Measurements from ENCODE around the gene ZDBF2.

ZDBF2 gene

DNA sequence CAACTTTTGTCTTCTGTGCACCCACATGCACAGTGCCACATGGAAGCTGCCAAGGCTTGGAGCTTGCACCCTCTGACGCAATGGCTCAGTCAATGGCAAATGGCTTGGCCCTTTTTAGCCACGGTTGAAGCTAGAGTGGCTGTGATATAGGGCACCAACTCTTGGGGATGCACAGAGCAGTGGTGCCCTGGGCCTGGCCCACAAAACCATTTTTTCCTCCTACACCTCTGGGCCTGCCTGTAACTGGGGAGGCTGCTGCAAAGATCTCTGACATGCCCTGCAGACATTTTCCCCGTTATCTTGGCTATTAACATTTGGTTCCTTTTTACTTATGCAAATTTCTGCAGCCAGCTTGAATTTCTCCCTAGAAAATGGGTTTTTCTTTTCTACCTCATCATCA lies 74.9 kb downstream of the ZDBF2 start:
- H2BK120ac ChIP-seq (ENCODE audit: low read depth, low read length) = no peak overlapping the region
- H3K27me3 ChIP-seq (ENCODE audit: control insufficient read depth in 3 of 3, insufficient read depth in 3 of 3, low read depth in 1 of 3, low read length in 3 of 3) = no peaks in the 10 kb centered on the region
- no peak overlapping the region for H3K18ac ChIP-seq (ENCODE audit: low read length)
- DNase-seq (ENCODE audit: low spot score) = no peak
- WGBS, 2 donors (ENCODE audit: extremely low coverage in 2 of 2, insufficient read length in 2 of 2, insufficient replicate concordance in 1 of 2) = no CpG with 5 or more reads among the region's 3 CpGs
- H3K4ac ChIP-seq (ENCODE audit: low read length) = no peak overlapping the region
- no peak overlapping the region for H3K23ac ChIP-seq (ENCODE audit: low read depth, low read length, poor library complexity)
- H3K36me3 ChIP-seq (replicated peaks in 1 of 2; ENCODE audit: control insufficient read depth in 2 of 2, insufficient read depth in 2 of 2, low read length in 2 of 2) = no peaks in the 10 kb centered on the region
- no peak overlapping the region for H2BK12ac ChIP-seq (ENCODE audit: low read length)
- no peak overlapping the region for H2BK5ac ChIP-seq (ENCODE audit: low read length)
- H3K9me3 ChIP-seq (replicated peaks in 1 of 2; ENCODE audit: control insufficient read depth in 2 of 2, insufficient read depth in 1 of 2, low read depth in 1 of 2, low read length in 2 of 2) = peaks cover 4 to 6% of the 10 kb centered on the region in 2 donors
- no peak overlapping the region for H4K91ac ChIP-seq (ENCODE audit: low read depth, low read length, poor library complexity)
- H3K4me3 ChIP-seq (ENCODE audit: low read length in 2 of 2) = no peak overlapping the region
- H3K4me1 ChIP-seq (ENCODE audit: control insufficient read depth in 2 of 2, insufficient read depth in 1 of 2, low read depth in 1 of 2, low read length in 2 of 2) = no peaks in the 10 kb centered on the region
- H3K27ac ChIP-seq (replicated peaks; ENCODE audit: low read length) = no peak overlapping the region
- H3K14ac ChIP-seq (ENCODE audit: low read length) = no peak overlapping the region
- no peak overlapping the region for H4K8ac ChIP-seq (ENCODE audit: low read depth, low read length)
- H2AK5ac ChIP-seq (ENCODE audit: low read depth, low read length) = no peak overlapping the region
- H3K9ac ChIP-seq (ENCODE audit: low read depth, low read length, poor library complexity) = no peak overlapping the region
- no peak overlapping the region for H2AFZ ChIP-seq (ENCODE audit: low read length)
- H2BK15ac ChIP-seq (ENCODE audit: low read length) = no peak overlapping the region
- no peaks in the 10 kb centered on the region for H3K79me1 ChIP-seq (ENCODE audit: low read depth, low read length)
- no peak overlapping the region for H3K4me2 ChIP-seq (ENCODE audit: insufficient read depth, low read length, poor library complexity, severe bottlenecking)

DNA sequence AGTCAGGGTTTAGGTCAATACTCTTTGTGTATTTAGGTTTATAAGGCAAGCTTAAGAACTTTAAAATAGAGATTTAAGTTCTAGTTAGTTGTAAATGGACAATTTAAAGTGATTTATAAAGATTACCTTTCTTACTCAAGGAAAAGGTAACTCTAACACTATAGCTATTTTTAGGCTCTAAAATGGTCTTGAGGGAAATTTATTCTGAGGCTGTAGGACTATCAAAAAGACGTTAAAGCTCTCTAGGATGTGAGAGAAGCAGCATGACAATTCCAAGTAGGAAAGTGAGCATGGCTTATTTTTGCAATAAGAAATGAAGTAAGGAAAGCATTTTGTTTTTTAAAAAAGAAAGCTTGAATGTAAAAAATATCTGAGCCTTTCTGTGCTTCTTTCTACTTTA lies 78.1 kb downstream of the ZDBF2 start:
- Histone ChIP-seq H2BK12ac (ENCODE audit: low read length) (no peak overlapping the region), H3K9ac (ENCODE audit: low read depth, low read length, poor library complexity) (no peak overlapping the region), H3K27ac (replicated peaks; ENCODE audit: low read length) (no peak overlapping the region), H2BK15ac (ENCODE audit: low read length) (no peak overlapping the region), H4K91ac (ENCODE audit: low read depth, low read length, poor library complexity) (no peak overlapping the region), H3K9me3 (replicated peaks in 1 of 2; ENCODE audit: control insufficient read depth in 2 of 2, insufficient read depth in 1 of 2, low read depth in 1 of 2, low read length in 2 of 2) (peaks cover 2 to 4% of the 10 kb centered on the region in 2 donors), H2BK120ac (ENCODE audit: low read depth, low read length) (no peak overlapping the region), H3K18ac (ENCODE audit: low read length) (no peak overlapping the region), H2AK5ac (ENCODE audit: low read depth, low read length) (no peak overlapping the region), H3K27me3 (ENCODE audit: control insufficient read depth in 3 of 3, insufficient read depth in 3 of 3, low read depth in 1 of 3, low read length in 3 of 3) (no peaks in the 10 kb centered on the region), H3K4me3 (ENCODE audit: low read length in 2 of 2) (no peak overlapping the region), H4K8ac (ENCODE audit: low read depth, low read length) (no peak overlapping the region), H3K79me1 (ENCODE audit: low read depth, low read length) (no peaks in the 10 kb centered on the region), H3K14ac (ENCODE audit: low read length) (no peak overlapping the region), H3K4ac (ENCODE audit: low read length) (no peak overlapping the region), H3K4me2 (ENCODE audit: insufficient read depth, low read length, poor library complexity, severe bottlenecking) (no peak overlapping the region), H3K4me1 (ENCODE audit: control insufficient read depth in 2 of 2, insufficient read depth in 1 of 2, low read depth in 1 of 2, low read length in 2 of 2) (no peaks in the 10 kb centered on the region), H2AFZ (ENCODE audit: low read length) (no peak overlapping the region), H2BK5ac (ENCODE audit: low read length) (no peak overlapping the region), H3K23ac (ENCODE audit: low read depth, low read length, poor library complexity) (no peak overlapping the region), H3K36me3 (replicated peaks in 1 of 2; ENCODE audit: control insufficient read depth in 2 of 2, insufficient read depth in 2 of 2, low read length in 2 of 2) (no peaks in the 10 kb centered on the region)
- no peak for DNase-seq (ENCODE audit: low spot score)
- WGBS, 2 donors (ENCODE audit: extremely low coverage in 2 of 2, insufficient read length in 2 of 2, insufficient replicate concordance in 1 of 2) = no CpG with 5 or more reads among the region's 1 CpG

DNA sequence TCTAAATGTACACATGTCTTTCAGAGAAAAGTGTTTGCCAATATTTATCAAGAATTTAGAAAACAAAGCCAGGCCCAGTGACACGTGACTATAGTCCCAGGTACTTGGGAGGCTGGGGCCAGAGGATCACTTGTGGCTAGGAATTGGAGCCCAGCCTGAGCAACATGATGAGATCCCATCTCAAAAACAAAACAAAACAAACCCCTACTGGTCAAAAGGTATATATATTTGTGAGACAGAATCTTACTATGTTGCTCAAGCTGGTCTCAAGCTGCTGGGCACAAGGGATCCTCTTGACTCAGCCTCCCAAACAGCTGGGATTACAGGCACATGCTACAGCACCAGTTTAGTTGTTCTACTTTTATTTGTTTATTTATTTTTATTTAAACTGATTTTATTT lies 79.2 kb downstream of the ZDBF2 start:
- H3K9ac ChIP-seq (ENCODE audit: low read depth, low read length, poor library complexity) = no peak overlapping the region
- no peak overlapping the region for H2BK5ac ChIP-seq (ENCODE audit: low read length)
- no peak overlapping the region for H3K4ac ChIP-seq (ENCODE audit: low read length)
- no peak overlapping the region for H4K91ac ChIP-seq (ENCODE audit: low read depth, low read length, poor library complexity)
- H3K14ac ChIP-seq (ENCODE audit: low read length) = no peak overlapping the region
- H3K4me2 ChIP-seq (ENCODE audit: insufficient read depth, low read length, poor library complexity, severe bottlenecking) = no peak overlapping the region
- no peaks in the 10 kb centered on the region for H3K27me3 ChIP-seq (ENCODE audit: control insufficient read depth in 3 of 3, insufficient read depth in 3 of 3, low read depth in 1 of 3, low read length in 3 of 3)
- WGBS, 2 donors (ENCODE audit: extremely low coverage in 2 of 2, insufficient read length in 2 of 2, insufficient replicate concordance in 1 of 2) = no CpG with 5 or more reads among the region's 1 CpG
- H2BK12ac ChIP-seq (ENCODE audit: low read length) = no peak overlapping the region
- H2AFZ ChIP-seq (ENCODE audit: low read length) = no peak overlapping the region
- H3K27ac ChIP-seq (replicated peaks; ENCODE audit: low read length) = no peak overlapping the region
- no peaks in the 10 kb centered on the region for H3K36me3 ChIP-seq (replicated peaks in 1 of 2; ENCODE audit: control insufficient read depth in 2 of 2, insufficient read depth in 2 of 2, low read length in 2 of 2)
- H3K23ac ChIP-seq (ENCODE audit: low read depth, low read length, poor library complexity) = no peak overlapping the region
- no peak for DNase-seq (ENCODE audit: low spot score)
- no peak overlapping the region for H4K8ac ChIP-seq (ENCODE audit: low read depth, low read length)
- H2BK15ac ChIP-seq (ENCODE audit: low read length) = no peak overlapping the region
- H3K4me1 ChIP-seq (ENCODE audit: control insufficient read depth in 2 of 2, insufficient read depth in 1 of 2, low read depth in 1 of 2, low read length in 2 of 2) = no peaks in the 10 kb centered on the region
- no peak overlapping the region for H2BK120ac ChIP-seq (ENCODE audit: low read depth, low read length)
- H3K4me3 ChIP-seq (ENCODE audit: low read length in 2 of 2) = no peak overlapping the region
- peaks cover 2 to 4% of the 10 kb centered on the region in 2 donors for H3K9me3 ChIP-seq (replicated peaks in 1 of 2; ENCODE audit: control insufficient read depth in 2 of 2, insufficient read depth in 1 of 2, low read depth in 1 of 2, low read length in 2 of 2)
- H2AK5ac ChIP-seq (ENCODE audit: low read depth, low read length) = no peak overlapping the region
- no peak overlapping the region for H3K18ac ChIP-seq (ENCODE audit: low read length)
- H3K79me1 ChIP-seq (ENCODE audit: low read depth, low read length) = no peaks in the 10 kb centered on the region

DNA sequence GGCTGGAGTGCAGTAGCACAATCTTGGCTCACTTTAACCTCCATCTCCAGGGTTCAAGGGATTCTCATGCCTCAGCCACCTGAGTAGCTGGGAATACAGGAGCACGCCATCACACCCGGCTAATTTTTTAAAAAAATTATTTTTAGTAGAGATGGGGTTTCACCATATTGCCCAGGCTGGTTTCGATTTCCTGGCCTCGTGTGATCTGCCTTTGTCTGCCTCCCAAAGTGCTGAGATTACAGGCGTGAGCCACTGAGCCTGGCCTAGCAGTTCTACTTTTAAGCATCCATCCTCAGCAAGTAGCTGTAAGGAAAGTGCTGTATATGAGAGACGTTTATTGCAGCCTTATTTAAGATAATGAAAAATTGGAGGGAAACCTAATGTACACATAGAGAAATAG lies 79.7 kb downstream of the ZDBF2 start:
- Histone ChIP-seq H3K27ac (replicated peaks; ENCODE audit: low read length) (no peak overlapping the region), H2BK12ac (ENCODE audit: low read length) (no peak overlapping the region), H3K4ac (ENCODE audit: low read length) (no peak overlapping the region), H3K9me3 (replicated peaks in 1 of 2; ENCODE audit: control insufficient read depth in 2 of 2, insufficient read depth in 1 of 2, low read depth in 1 of 2, low read length in 2 of 2) (peaks cover 2% of the 10 kb centered on the region in 2 donors), H3K23ac (ENCODE audit: low read depth, low read length, poor library complexity) (no peak overlapping the region), H3K18ac (ENCODE audit: low read length) (no peak overlapping the region), H2BK5ac (ENCODE audit: low read length) (no peak overlapping the region), H3K27me3 (ENCODE audit: control insufficient read depth in 3 of 3, insufficient read depth in 3 of 3, low read depth in 1 of 3, low read length in 3 of 3) (no peaks in the 10 kb centered on the region), H3K4me1 (ENCODE audit: control insufficient read depth in 2 of 2, insufficient read depth in 1 of 2, low read depth in 1 of 2, low read length in 2 of 2) (no peaks in the 10 kb centered on the region), H3K9ac (ENCODE audit: low read depth, low read length, poor library complexity) (no peak overlapping the region), H2AFZ (ENCODE audit: low read length) (no peak overlapping the region), H3K4me3 (ENCODE audit: low read length in 2 of 2) (no peak overlapping the region), H3K14ac (ENCODE audit: low read length) (no peak overlapping the region), H2BK15ac (ENCODE audit: low read length) (no peak overlapping the region), H4K91ac (ENCODE audit: low read depth, low read length, poor library complexity) (no peak overlapping the region), H3K79me1 (ENCODE audit: low read depth, low read length) (no peaks in the 10 kb centered on the region), H2BK120ac (ENCODE audit: low read depth, low read length) (no peak overlapping the region), H2AK5ac (ENCODE audit: low read depth, low read length) (no peak overlapping the region), H3K4me2 (ENCODE audit: insufficient read depth, low read length, poor library complexity, severe bottlenecking) (no peak overlapping the region), H4K8ac (ENCODE audit: low read depth, low read length) (no peak overlapping the region), H3K36me3 (replicated peaks in 1 of 2; ENCODE audit: control insufficient read depth in 2 of 2, insufficient read depth in 2 of 2, low read length in 2 of 2) (no peaks in the 10 kb centered on the region)
- DNase-seq (ENCODE audit: low spot score) = no peak
- WGBS, 2 donors (ENCODE audit: extremely low coverage in 2 of 2, insufficient read length in 2 of 2, insufficient replicate concordance in 1 of 2) = no CpG with 5 or more reads among the region's 6 CpGs

Data from neuronal stem cell (in vitro differentiated cells).